Prostate gland (tissue), 2 donors: ENCODE results near the gene RNF213.

Source experiments
- CTCF ChIP-seq, 4 experiments: fragments of 200-600 bp in 2 of 4; fragments of 450-650 bp in 2 of 4; sonication (generic) in 2 of 4; IDR thresholded peaks; 1 replicate in 3 of 4; 2 replicates in 1 of 4; pipeline ENCODE4 v1.5.1; 2016 to 2019; ENCODE audit warnings: antibody characterized with exemption in 4 of 4, mild to moderate bottlenecking in 2 of 4, moderate library complexity in 2 of 4
- POLR2A ChIP-seq: fragments of 450-650 bp; IDR thresholded peaks from one replicate; pipeline ENCODE4 v1.6.1; 2016; ENCODE audit warnings: antibody characterized with exemption, mild to moderate bottlenecking
- POLR2AphosphoS5 ChIP-seq: sonication (generic); formaldehyde crosslinking; IDR thresholded peaks from one replicate; pipeline ENCODE4 v1.6.1; 2017; ENCODE audit warnings: antibody characterized with exemption

- no peak for TF ChIP-seq CTCF (IDR thresholded peaks at IDR 0.05)
- no peak for TF ChIP-seq POLR2A
- no peak for TF ChIP-seq POLR2AphosphoS5
These were observed 42.3 kb upstream of the RNF213 start for GRCh38 chr17:80218391-80218790.
